Gastroesophageal sphincter (tissue), 3 donors: ENCODE results near the gene ALG1L2.

Source experiments
- POLR2A ChIP-seq, 2 donors: fragments of 450-650 bp; IDR thresholded peaks; one replicate each; pipeline ENCODE4 v1.6.1; 2017; ENCODE audit warnings: antibody characterized with exemption in 2 of 2, mild to moderate bottlenecking in 2 of 2, moderate library complexity in 1 of 2
- TF ChIP-seq, protein P1 (sequence below), 4 experiments: fragments of 200-600 bp in 2 of 4; fragments of 450-650 bp in 2 of 4; sonication (generic) in 1 of 4; IDR thresholded peaks; one replicate each; pipeline ENCODE4 v1.5.1; 2017 to 2019; ENCODE audit warnings: antibody characterized with exemption in 4 of 4, mild to moderate bottlenecking in 2 of 4, moderate library complexity in 2 of 4

DNA sequence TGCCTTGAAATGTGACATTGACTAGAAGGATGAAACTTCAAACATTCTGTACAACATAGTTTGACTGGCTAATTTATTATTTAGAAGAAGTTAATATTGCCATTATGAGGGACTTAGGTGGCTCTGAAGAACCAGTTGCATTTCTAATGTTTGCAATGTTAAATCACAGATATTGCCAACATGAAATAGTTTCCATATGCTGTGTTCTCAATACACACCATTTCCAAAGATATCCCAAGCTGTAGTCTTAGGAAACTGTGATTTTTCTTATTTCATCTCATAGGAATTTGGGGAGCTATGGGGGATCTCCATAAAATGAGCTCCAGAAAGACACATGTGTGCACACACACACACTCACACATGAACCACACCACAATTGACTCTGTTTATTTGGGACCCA is 36.3 kb downstream of the ALG1L2 start:
- no peak for TF ChIP-seq POLR2A (IDR thresholded peaks at IDR 0.05)
- TF ChIP-seq, protein P1, sequence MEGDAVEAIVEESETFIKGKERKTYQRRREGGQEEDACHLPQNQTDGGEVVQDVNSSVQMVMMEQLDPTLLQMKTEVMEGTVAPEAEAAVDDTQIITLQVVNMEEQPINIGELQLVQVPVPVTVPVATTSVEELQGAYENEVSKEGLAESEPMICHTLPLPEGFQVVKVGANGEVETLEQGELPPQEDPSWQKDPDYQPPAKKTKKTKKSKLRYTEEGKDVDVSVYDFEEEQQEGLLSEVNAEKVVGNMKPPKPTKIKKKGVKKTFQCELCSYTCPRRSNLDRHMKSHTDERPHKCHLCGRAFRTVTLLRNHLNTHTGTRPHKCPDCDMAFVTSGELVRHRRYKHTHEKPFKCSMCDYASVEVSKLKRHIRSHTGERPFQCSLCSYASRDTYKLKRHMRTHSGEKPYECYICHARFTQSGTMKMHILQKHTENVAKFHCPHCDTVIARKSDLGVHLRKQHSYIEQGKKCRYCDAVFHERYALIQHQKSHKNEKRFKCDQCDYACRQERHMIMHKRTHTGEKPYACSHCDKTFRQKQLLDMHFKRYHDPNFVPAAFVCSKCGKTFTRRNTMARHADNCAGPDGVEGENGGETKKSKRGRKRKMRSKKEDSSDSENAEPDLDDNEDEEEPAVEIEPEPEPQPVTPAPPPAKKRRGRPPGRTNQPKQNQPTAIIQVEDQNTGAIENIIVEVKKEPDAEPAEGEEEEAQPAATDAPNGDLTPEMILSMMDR (IDR thresholded peaks at IDR 0.05): no peak
